ENCODE measurements around the gene CD200. TPM values are rescaled to one million over a fixed set of nuclear protein-coding genes. Genes with fewer than 3 reads are reported as not detected.

The CD200 gene
- total RNA-seq, 1 experiment from 2014 or later, result not detected

DNA sequence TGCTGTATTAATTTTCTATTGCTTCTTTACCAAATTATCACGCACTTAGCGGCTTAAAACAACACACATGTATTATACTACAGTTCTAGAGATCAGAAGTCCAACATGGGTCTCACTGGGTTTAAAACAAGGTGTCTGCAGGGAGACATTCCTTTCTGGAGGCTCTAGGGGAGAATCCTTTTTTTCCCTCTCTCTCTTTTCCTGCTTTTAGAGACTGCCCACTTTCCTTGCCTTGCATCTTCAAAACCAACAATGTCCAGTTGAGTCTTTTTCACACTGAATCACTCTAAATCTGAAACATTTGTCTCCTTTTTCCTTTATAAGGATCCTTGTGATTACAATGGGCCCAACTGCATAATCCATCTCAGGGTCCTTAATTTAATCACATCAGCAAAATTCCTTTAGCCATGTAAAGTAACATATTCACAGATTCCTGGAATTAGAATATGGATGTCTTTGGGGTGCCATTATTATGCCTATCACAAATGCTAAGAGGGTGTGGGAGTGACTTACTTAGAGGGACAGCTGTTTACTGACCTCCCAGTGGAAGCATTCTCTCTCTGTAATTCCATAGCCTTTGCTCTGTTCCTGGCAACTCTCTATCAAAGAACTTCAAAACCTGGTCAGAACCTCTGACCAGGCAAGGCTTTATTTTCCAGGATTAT is 21.8 kb downstream of the CD200 start:
- Histone ChIP-seq H3K9ac (ENCODE audit: low read length) (no peak overlapping the region), H3K9me2 (replicated peaks; ENCODE audit: low read length) (no peaks in the 10 kb centered on the region), H3F3A (ENCODE audit: low read length, unreplicated experiment) (no peaks in the 10 kb centered on the region), H3K4me3 (ENCODE audit: low read length) (no peak overlapping the region), H3K4me1 (ENCODE audit: insufficient read depth, low read length) (no peaks in the 10 kb centered on the region), H3K27me3 (ENCODE audit: low read length) (peaks cover 87% of the 10 kb centered on the region), H3K36me3 (ENCODE audit: low read depth, low read length) (no peaks in the 10 kb centered on the region), H3K4me2 (ENCODE audit: low read length) (no peak overlapping the region), H4K20me1 (ENCODE audit: low read length) (no peaks in the 10 kb centered on the region), H3K9me3 (ENCODE audit: low read length) (no peaks in the 10 kb centered on the region), H2AFZ (ENCODE audit: low read length) (no peak overlapping the region), H3K27ac (ENCODE audit: low read length) (no peak overlapping the region), H3K79me2 (ENCODE audit: low read length) (no peaks in the 10 kb centered on the region)
- TF ChIP-seq EZH2 (IDR thresholded peaks at IDR 0.05; ENCODE audit: low read length, unreplicated experiment) (no peak), EZH2phosphoT487 (IDR thresholded peaks at IDR 0.05; ENCODE audit: borderline replicate concordance, low read length) (no peak)
- TF ChIP-seq, protein P1, sequence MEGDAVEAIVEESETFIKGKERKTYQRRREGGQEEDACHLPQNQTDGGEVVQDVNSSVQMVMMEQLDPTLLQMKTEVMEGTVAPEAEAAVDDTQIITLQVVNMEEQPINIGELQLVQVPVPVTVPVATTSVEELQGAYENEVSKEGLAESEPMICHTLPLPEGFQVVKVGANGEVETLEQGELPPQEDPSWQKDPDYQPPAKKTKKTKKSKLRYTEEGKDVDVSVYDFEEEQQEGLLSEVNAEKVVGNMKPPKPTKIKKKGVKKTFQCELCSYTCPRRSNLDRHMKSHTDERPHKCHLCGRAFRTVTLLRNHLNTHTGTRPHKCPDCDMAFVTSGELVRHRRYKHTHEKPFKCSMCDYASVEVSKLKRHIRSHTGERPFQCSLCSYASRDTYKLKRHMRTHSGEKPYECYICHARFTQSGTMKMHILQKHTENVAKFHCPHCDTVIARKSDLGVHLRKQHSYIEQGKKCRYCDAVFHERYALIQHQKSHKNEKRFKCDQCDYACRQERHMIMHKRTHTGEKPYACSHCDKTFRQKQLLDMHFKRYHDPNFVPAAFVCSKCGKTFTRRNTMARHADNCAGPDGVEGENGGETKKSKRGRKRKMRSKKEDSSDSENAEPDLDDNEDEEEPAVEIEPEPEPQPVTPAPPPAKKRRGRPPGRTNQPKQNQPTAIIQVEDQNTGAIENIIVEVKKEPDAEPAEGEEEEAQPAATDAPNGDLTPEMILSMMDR (conservative IDR thresholded peaks at IDR 0.05; ENCODE audit: low read depth, low read length), result no peak
- intact Hi-C loops (cut with micrococcal nuclease), result no loop called here
- no peak for ATAC-seq
- no peak for DNase-seq
- ChIA-PET POLR2A (ENCODE audit: unreplicated experiment) (no interaction called here), CTCF (no interaction called here)
- no TSS peak for BruUV-seq (replicated peaks)

DNA sequence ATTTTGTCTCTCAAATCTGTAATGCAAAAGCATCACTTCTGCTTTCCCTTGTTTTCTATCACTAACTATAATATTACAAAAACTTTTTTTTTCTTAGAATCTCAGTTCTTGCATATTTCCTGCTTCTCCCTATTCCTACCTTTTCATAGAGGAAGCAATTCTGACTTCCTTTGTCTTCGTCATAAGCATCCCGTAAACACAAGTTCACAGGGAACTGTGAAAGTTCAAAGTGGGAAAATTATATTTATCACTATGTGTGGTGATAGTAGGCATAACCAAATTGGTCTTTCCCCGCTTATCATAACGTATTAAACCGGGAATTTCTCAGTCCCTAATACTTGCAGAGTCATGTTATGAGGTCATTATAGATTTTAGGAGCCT is 22.3 kb downstream of the CD200 start:
- no peak overlapping the region for H3K4me3 ChIP-seq (ENCODE audit: low read length)
- H3K4me2 ChIP-seq (ENCODE audit: low read length), result no peak overlapping the region
- CTCF ChIA-PET, result no interaction called here
- ATAC-seq, result no peak
- H3K36me3 ChIP-seq (ENCODE audit: low read depth, low read length), result no peaks in the 10 kb centered on the region
- no peak overlapping the region for H3K27ac ChIP-seq (ENCODE audit: low read length)
- no peaks in the 10 kb centered on the region for H3K9me3 ChIP-seq (ENCODE audit: low read length)
- intact Hi-C loops (cut with micrococcal nuclease), result no loop called here
- POLR2A ChIA-PET (ENCODE audit: unreplicated experiment), result no interaction called here
- no peaks in the 10 kb centered on the region for H3K9me2 ChIP-seq (replicated peaks; ENCODE audit: low read length)
- H3K9ac ChIP-seq (ENCODE audit: low read length), result no peak overlapping the region
- no peaks in the 10 kb centered on the region for H3K79me2 ChIP-seq (ENCODE audit: low read length)
- no peaks in the 10 kb centered on the region for H4K20me1 ChIP-seq (ENCODE audit: low read length)
- H3K27me3 ChIP-seq (ENCODE audit: low read length), result peaks cover 83% of the 10 kb centered on the region
- H3K4me1 ChIP-seq (ENCODE audit: insufficient read depth, low read length), result no peaks in the 10 kb centered on the region
- no peak for TF ChIP-seq EZH2phosphoT487 (IDR thresholded peaks at IDR 0.05; ENCODE audit: borderline replicate concordance, low read length)
- TF ChIP-seq, protein P1 (conservative IDR thresholded peaks at IDR 0.05; ENCODE audit: low read depth, low read length), result no peak
- no peak for TF ChIP-seq EZH2 (IDR thresholded peaks at IDR 0.05; ENCODE audit: low read length, unreplicated experiment)
- no peak for DNase-seq
- BruUV-seq (replicated peaks), result no TSS peak
- no peaks in the 10 kb centered on the region for H3F3A ChIP-seq (ENCODE audit: low read length, unreplicated experiment)
- H2AFZ ChIP-seq (ENCODE audit: low read length), result no peak overlapping the region

DNA sequence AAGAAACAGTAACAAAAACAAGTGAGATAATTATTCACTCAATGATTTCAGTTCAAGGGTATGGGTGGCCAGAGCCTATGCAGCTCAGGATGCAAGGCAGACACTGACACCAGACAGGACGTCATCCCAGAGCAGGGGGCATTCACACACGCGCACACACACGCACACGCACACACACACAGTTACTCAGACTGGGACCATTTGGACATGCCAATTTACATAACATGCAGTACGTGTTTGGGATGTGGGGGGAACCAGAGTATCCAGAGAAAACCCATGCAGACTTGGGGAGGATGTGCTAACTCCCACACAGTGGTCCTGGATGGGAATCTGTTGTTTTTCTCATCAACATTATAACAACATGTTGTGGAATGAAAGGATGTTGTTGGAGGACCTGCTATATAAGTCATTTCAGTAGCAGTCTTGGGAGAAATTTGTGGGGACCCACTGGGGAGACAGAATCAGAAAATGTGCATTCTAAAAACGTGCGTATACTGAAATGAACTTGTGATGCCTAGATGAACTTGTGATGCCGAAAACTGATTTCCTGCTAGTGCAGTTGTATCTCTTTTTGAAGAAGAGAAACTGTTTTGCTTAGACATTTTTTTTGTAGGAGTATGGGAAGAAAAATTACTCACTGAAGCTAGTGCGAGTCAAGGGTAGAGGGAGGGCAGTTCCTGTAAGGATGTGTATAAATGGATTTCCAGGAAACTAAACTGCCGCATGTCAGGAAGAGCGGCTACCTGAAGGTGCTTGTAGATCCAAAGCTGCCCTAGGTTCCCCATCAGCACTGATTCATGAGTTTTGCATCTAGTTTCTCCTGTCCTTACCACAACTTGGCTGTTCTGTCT is 25.2 kb downstream of the CD200 start:
- Histone ChIP-seq H3K4me2 (ENCODE audit: low read length) (no peak overlapping the region), H3K79me2 (ENCODE audit: low read length) (no peaks in the 10 kb centered on the region), H4K20me1 (ENCODE audit: low read length) (no peaks in the 10 kb centered on the region), H3K9me3 (ENCODE audit: low read length) (no peaks in the 10 kb centered on the region), H3K36me3 (ENCODE audit: low read depth, low read length) (no peaks in the 10 kb centered on the region), H3K27me3 (ENCODE audit: low read length) (peaks cover 74% of the 10 kb centered on the region), H3K4me1 (ENCODE audit: insufficient read depth, low read length) (no peaks in the 10 kb centered on the region), H3K4me3 (ENCODE audit: low read length) (no peak overlapping the region), H2AFZ (ENCODE audit: low read length) (no peak overlapping the region), H3K9me2 (replicated peaks; ENCODE audit: low read length) (no peaks in the 10 kb centered on the region), H3K27ac (ENCODE audit: low read length) (no peak overlapping the region), H3F3A (ENCODE audit: low read length, unreplicated experiment) (no peaks in the 10 kb centered on the region), H3K9ac (ENCODE audit: low read length) (no peak overlapping the region)
- CTCF ChIA-PET, result no interaction called here
- BruUV-seq (replicated peaks), result no TSS peak
- TF ChIP-seq, protein P1 (conservative IDR thresholded peaks at IDR 0.05; ENCODE audit: low read depth, low read length), result no peak
- TF ChIP-seq EZH2 (IDR thresholded peaks at IDR 0.05; ENCODE audit: low read length, unreplicated experiment) (no peak), EZH2phosphoT487 (IDR thresholded peaks at IDR 0.05; ENCODE audit: borderline replicate concordance, low read length) (no peak)
- POLR2A ChIA-PET (ENCODE audit: unreplicated experiment), result no interaction called here
- DNase-seq (no peak), ATAC-seq (no peak)
- intact Hi-C loops (cut with micrococcal nuclease), result no loop called here

All from PC-3 (cell line).